NCI-H1417 (cell line): ENCODE results near the gene PAPPA2.
A peak's percentile ranks its signal among the peaks of the same experiment; 100 is the strongest.
"Not testable (repeated sequence)": the region's sequence is repeated elsewhere in the genome, so short reads cannot be mapped to it uniquely, and the experiment has no call there.

Source experiments
- DNase-seq, 3 experiments: peaks; one replicate each; lab custom pipeline; 2025; lab: John Stamatoyannopoulos, UW

Gene PAPPA2, protein sequence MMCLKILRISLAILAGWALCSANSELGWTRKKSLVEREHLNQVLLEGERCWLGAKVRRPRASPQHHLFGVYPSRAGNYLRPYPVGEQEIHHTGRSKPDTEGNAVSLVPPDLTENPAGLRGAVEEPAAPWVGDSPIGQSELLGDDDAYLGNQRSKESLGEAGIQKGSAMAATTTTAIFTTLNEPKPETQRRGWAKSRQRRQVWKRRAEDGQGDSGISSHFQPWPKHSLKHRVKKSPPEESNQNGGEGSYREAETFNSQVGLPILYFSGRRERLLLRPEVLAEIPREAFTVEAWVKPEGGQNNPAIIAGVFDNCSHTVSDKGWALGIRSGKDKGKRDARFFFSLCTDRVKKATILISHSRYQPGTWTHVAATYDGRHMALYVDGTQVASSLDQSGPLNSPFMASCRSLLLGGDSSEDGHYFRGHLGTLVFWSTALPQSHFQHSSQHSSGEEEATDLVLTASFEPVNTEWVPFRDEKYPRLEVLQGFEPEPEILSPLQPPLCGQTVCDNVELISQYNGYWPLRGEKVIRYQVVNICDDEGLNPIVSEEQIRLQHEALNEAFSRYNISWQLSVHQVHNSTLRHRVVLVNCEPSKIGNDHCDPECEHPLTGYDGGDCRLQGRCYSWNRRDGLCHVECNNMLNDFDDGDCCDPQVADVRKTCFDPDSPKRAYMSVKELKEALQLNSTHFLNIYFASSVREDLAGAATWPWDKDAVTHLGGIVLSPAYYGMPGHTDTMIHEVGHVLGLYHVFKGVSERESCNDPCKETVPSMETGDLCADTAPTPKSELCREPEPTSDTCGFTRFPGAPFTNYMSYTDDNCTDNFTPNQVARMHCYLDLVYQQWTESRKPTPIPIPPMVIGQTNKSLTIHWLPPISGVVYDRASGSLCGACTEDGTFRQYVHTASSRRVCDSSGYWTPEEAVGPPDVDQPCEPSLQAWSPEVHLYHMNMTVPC (N-terminal part only)

DNA sequence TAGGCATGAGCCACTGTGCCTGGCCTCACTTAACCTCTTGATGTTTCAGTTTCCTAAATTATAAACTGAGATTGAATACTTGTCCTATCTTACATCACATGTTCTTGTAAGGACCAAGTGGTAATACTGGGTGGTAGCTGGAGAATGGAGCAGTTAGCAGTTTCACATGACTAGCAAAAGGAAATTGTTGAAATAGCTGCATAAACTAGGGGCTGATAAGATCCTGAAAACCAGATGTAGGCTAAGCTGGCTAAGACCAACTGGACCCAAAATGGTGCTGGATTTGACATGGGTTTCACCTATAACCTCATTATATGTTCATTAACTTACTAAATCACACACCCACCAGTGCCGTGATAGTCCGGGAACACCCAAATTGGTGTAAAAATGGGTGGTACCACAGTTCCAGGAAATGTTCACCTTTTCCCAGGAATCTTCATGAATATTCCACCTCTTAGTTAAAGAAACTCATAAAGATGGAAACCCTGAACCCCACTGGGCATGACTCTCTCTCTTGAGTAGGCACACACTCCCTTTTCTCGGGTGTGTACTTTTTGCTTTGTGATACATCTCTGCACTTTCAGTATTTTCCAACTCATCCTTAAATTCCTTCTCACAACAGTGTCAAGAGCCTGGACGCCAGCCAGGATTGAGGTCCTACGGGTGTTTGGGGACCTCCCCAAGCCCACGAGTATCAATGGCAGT lies at the start of gene PAPPA2:
Gene PAPPA2 (plus strand): TSS at position 502 of the 705 bp plus-strand sequence. CDS start 93,148 bp downstream, outside the sequence.
- DNase-seq, result no peak

DNA sequence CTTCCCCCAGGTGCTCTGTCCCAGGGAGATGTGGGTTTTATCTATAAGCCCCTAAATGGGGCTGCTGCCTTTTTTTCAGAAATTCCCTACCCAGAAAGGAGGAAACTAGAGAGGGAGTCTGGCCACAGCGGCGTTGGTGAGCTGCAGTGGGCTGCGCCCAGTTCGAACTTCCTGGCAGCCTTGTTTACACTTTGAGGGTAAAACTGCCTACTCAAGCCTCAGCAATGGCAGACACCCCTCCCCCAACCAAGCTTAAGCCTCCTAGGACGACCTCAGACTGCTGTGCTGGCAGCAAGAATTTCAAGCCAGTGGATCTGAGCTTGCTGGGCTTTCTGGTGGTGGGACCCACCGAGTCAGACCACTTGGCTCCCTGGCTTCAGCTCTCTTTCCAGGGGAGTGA lies 46.2 kb upstream of the PAPPA2 start:
- DNase-seq, result no peak

DNA sequence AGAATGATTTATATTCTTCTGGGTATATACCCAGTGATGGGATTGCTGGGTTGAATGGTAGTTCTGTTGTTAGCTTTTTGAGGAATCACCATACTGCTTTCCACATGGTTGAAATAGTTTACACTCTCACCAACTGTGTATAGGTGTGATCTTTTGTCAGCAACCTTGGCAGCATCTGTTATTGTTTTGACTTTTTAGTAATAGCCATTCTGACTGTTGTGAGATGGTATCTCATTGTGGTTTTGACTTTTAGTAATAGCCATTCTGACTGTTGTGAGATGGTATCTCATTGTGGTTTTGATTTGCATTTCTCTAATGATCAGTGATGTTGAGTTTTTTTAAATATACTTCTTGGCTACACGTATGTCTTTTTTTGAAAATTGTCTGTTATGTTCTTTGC lies 43.4 kb upstream of the PAPPA2 start:
- DNase-seq, result not testable (repeated sequence)

DNA sequence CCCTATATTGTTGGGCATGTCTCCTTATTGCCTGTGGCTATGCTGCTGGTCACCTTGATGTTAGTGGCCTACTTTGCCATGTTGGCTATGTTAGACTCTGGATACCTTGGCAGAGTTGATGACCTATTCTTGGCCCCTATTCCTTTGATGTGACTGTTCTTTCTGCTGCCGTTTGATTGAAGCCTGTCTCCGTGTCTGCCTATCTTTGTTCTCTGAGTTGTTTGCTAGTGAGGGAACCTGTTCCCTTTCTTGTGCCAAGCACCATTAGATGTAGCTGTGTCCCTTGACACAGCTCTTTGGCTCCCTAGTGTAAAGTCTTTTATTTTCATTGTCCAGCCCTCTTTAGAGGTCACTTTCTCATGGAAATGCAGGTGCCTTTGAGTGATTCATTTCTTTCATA lies 28.7 kb upstream of the PAPPA2 start:
- DNase-seq, result no peak

DNA sequence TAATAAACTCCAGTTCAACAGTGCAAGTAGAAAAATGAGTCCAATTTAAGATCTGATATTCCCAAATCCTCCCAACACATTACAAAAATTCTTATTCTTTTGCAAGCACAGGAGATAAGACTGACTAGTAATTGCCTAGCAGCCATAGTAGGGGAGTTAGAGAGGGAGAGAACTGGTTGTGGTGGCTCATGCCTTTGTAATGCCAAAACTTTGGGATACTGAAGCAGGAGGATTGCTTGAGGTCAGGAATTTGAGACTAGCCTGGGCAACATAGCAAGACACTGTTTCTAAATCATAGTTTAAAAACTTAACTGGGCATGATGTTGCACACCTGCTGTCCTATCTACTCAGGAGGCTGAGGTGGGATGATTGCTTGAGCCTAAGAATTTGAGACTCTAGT lies 26.7 kb upstream of the PAPPA2 start:
- DNase-seq, result no peak

DNA sequence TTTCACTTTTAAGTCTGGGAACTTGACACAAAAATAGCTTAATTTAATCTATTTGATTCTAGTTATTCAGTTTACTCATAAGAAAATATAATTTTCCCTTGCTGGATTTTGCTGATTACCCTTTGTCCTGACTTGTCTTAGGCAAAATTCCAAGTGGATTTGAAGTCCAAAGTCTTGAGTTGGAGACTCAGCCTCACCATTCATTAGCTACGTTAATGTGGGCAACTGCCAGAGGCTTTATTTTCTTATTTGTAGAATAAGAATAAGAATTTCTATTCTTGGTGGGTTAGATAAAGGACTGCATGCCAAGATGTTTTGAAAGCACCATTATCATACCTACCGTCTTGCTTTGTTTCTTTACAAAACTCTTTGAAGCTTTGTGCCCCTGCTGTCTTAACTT lies 22.8 kb upstream of the PAPPA2 start:
- no peak for DNase-seq

DNA sequence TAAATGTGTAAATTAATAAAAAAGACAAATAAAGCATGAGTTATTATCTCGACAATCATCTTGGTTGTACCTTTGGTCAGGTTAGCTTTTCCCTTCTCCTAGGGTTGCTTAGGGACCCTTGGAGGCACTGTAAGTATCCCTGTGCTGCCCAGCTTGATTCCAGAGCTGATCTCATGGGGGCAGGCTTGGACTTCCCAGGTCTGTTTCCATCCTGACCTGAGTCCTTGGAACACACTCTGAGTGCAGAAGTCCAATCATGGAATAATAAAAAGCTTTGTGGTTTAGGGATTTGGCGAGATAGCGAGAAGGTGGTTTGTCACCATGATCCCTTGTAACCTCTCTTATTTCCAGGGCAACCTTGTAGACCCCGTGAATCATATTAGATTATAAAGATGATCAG lies 18.7 kb upstream of the PAPPA2 start:
- DNase-seq, result no peak

DNA sequence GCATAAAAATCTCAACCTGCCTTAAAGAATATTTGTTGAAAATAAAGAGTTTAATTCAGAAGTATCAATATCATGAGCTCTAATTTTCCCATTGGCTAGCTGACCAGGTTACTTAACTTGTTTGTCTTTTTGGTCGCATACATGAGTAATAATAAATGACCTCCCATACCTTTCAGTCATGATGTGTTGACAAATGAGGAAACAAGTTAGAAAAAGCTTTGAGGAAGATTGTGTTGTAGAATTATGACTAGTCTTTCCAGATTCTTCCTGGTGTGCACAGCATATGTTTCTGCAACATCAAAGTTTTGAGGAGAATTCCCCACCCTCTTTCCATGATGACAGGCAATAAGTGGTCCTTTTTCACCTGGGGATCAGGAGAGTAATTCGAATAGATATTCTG lies 17.6 kb upstream of the PAPPA2 start:
- DNase-seq, result no peak

DNA sequence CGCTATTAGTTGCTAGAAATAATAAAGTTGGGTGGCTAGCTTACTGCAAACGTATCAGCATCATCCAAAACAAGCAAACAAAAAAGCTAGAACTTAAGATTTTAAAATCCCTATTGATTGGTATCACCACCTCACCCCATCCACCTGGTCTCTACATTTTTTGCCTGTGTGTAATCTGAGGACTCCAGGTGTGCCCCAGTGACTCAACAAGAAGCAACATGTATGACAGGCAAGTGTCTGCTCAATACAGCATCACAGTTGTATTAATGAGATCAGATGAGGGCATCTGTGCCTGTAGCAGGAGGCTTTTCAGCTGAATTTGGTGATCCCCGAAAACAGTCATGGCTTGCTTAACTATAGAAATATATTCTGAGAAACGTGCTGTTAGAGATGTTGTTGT lies 14.6 kb upstream of the PAPPA2 start:
- DNase-seq, result no peak

DNA sequence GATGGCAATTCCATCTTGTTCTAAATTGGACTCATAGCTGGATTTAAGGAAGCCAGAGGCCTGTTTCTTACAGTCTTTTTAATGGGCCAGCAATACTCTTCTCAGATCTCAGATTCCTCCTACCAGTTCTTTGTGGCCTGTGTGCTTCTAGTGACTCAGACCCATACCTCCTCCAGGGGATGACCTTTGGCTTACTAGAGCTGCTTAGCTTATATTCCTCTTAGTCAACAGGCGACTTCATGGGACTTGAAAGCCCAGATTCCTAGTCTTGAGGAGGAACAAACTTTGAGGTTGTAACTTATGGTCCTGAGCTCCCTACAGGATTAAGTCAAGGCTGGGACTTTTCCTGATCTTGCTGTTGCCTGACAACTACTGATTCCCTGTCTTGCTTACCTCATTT lies 12.4 kb upstream of the PAPPA2 start:
- DNase-seq, result no peak

DNA sequence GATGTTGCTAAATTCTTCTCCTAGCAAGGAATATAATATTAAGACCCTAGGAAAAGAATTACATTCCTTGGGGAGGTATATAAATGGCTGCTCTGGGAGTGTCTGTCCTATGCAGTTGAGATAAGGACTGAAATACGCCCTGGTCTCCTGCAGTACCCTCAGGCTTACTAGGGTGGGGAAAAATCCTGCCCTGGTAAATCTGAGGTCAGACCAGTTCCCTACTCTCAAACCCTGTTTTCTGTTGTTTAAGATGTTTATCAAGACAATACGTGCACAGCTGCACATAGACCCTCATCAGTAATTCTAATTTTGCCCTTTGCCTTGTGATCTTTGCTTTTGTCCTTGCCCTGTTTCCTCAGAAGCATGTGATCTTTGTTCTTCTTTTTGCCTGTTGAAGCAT lies 11.2 kb upstream of the PAPPA2 start:
- not testable (repeated sequence) for DNase-seq

DNA sequence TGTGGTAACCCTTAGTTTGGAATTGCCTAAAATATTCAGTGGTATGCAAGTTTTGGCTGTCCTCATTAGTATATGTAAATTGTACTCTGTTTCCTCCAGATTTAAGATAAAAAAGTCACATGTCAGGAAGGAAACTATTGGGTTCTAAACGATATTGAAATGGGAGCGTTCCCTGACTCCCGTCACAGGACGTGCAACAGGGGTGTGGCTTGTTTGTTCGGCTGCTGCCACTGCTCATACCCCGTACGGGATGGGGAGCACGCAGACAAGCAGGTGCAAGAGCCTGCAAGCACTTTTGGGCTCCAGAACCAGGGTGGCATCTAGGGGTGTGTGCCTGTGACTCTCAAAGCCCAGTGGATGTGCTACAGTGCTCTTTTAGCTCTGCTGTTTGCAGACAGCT lies 6.2 kb upstream of the PAPPA2 start:
- DNase-seq, result no peak

DNA sequence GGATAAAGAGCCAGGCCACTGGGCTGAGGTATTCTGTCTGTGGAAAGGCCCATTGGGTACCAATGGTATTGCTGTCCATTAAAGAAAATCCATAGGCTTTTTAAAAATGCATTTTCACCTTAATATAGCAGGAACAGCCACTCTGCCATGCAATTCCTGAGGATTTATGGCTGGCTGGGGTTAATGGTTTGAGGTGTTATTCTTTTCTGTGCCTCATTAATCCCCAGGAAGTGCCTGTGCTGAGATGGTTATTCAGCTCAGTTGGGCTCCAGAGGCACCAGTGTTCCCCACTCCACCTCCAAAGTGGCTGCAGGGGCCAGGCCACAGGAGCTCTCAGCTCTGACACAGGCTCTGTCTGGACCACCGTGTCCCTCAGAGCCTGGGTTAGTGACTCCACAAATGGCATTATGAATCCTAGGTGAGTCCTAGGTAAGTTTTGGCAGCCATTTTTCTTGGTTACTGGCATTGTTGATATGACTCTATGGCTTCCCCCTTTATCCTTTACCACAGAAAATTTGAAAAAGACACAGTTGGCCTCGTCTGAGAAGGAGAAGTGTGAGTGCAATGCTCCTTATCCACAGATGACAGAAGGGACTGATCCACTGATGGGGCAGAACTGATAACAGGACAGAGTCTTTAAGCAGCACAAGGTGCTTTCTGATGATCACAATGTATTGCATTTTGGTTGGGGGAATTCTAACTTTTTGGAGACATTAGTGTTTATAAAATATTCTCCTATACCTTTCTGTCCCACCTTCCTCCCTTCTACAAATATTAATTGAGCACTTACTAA lies 2.2 kb upstream of the PAPPA2 start:
- no peak for DNase-seq

DNA sequence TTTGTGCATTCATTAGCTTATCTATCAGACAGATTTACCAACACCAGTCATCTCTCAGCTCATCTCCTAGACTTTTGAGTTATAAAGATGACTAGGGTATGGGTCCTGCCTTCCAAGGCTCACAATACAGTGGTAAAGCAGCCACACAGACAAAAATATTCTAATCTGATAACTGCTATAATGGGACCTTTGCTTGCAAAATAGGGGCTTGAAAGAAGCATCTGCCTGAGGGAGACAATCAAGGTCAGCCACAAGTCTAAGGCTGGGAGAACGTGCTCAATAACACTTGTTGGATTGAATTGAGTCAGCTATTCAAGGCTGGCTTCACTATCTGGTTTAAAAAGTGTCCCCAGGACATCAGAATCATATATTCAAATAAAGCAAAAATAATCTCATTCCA lies 1.4 kb upstream of the PAPPA2 start:
- DNase-seq, result no peak

DNA sequence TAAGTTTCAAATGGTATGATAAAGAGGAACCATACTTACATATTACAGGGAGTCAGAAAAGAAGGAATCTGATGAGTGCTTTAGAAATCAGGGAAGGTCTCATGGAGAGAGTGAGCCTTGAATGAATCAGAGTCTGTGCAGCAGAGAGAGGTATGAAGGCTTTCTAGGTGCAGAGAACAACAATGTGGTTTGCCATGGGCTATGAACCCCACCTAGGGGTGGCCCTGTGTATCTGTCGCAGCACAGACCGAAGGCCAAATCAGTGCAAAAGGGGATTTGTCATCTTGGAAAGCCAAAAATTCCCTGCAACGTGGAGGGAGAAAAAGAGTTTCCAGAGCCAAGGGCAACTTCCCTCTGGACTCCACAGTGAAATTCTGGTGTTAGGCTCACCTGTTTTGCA lies 3.5 kb downstream of the PAPPA2 start:
- DNase-seq, result peak in 1 of 3 experiments; percentile 30

DNA sequence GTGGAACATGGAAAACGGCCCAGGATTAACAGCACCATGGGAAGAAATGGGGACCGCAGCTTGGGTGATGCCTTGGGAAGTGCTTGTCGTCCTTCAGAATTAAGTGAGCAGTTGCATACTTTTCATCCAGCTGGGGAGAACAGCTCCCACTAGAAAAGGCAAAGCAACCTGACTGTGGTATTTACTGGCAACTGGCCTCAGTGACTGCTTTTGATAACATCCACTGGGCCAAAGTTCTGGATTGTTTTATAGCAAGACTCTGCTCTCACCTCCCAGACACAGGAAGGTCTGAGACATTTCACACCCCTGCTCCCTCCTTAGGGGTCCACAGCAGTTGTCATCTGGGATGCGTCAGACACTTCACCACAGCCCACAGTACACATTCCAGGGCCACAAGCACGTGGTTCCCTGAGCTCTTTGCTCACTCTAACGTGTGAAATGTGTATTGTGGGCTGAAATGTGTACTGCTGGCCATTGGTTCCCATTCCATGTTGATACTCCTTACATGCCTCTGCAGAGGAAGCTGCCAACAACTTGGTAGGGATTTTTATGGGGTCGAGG lies 6.6 kb downstream of the PAPPA2 start:
- no peak for DNase-seq

DNA sequence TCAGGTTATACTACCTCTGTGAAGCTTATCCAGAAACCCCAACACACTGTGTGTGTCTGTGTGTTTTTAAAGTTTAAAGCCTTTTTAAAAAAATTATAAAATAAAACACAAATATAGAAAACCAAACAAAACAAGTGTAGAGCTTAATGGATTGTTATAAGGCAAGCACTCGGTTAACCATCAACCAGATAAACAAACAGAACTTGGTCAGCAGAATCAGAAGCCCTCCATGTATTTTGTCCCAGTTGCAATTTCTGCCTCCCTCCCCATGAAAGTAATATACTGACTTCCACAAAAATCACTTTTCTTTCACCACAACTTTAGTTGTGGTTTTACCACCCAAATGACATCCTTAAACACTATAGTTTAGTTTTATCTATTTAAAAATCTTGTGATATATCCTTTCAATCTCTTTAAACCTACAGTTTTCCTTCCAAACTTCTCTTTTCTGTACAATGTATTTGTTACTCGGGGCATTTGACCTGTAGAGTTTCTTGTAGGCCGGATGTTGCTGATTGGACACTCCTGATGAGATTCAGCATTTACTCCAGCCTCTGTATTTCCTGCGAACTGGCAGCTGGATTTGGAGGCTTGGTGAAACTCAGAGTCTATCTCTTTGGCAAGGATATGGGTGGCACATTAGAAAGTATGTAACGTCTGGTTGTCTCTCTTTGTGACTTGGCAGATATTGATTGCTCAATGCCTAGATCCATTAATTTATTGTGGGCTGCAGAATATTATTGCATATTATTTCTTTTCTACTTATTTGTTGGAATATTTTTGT lies 8.6 kb downstream of the PAPPA2 start:
- no peak for DNase-seq

DNA sequence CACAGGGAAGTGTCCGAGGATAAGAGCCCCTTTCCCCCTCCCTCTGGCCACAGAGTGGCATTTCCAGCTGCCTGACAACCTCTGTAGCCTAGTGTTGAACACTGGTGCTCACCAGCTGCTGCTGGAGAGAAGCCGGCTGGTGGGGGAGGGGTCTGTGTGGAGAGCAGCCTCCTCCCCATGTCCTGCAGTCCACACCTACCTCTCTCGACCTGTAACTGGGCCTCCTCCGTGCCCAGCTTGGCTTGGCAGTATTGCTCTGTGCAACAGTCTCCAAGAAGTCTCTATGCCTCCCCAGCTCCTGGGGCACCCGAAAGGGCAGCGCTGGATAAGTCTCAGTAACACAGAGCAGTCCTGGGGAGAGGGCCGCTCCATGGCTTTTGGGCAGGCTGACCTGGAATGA lies 17.0 kb downstream of the PAPPA2 start:
- peak in 1 of 3 experiments; percentile 8 for DNase-seq

DNA sequence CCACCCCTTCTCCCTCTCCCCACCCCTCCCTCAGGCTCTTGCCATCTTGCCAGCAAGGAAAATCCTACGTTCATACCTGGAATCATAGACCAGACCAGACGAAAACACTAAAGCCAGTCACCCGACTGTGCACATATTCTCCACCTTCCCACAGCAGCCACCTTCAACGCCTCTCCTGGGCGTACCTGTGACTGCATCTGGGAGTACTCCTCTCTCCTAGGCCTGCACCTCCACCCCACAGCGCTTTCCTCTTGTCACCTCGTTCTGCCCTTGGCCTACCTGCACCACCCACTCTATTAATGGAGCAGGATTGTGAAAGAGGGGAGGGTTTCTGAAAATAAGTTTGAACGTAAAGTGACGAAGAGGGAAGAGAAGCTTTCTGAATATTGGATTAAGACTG lies 17.8 kb downstream of the PAPPA2 start:
- DNase-seq, result no peak

DNA sequence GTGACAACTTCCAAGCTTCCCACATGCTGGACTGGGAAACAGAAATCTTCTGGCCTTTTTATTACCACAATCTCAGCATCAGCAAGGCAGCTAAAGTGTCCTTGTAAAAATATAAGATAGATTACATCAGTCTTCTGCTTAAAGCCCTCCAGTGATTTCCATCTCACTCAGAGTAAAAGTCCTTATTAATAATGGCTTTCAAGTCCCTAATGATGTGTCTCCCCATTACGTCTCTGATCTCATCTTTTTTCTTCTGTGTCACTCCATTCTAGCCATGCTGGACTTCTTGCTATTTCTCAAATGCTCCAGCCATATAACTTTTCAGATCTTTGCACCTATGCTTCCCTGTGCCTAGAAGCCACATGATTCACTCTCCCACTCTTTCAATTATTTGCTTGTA lies 22.1 kb downstream of the PAPPA2 start:
- DNase-seq, result no peak
